ENCODE results near the gene NNT.
"Not testable (repeated sequence)": the region's sequence is repeated elsewhere in the genome, so short reads cannot be mapped to it uniquely, and the experiment has no call there.

The NNT gene

GRCh38 chr5:43663916-43664315, 60.9 kb downstream of the NNT start:
- no peak for DNase-seq (ENCODE audit: low read depth in 3 of 3, low spot score in 1 of 3)

- DNase-seq (ENCODE audit: low read depth in 3 of 3, low spot score in 1 of 3) = no peak
These were observed 61.6 kb downstream of the NNT start for GRCh38 chr5:43664501-43665040.

- DNase-seq (ENCODE audit: low read depth in 3 of 3, low spot score in 1 of 3) = not testable (repeated sequence)
These were observed 62.8 kb downstream of the NNT start for GRCh38 chr5:43665749-43666148.

- not testable (repeated sequence) for DNase-seq (ENCODE audit: low read depth in 3 of 3, low spot score in 1 of 3)
These were observed 63.7 kb downstream of the NNT start for GRCh38 chr5:43666728-43667127.

GRCh38 chr5:43667379-43667778, 64.4 kb downstream of the NNT start:
- DNase-seq (ENCODE audit: low read depth in 3 of 3, low spot score in 1 of 3) = not testable (repeated sequence)

GRCh38 chr5:43674536-43674935, 71.6 kb downstream of the NNT start:
- DNase-seq (ENCODE audit: low read depth in 3 of 3, low spot score in 1 of 3) = no peak

GRCh38 chr5:43675357-43675756, 72.4 kb downstream of the NNT start:
- DNase-seq (ENCODE audit: low read depth in 3 of 3, low spot score in 1 of 3) = no peak

GRCh38 chr5:43676083-43676840, 73.3 kb downstream of the NNT start:
- no peak for DNase-seq (ENCODE audit: low read depth in 3 of 3, low spot score in 1 of 3)

GRCh38 chr5:43677253-43677652, 74.3 kb downstream of the NNT start:
- no peak for DNase-seq (ENCODE audit: low read depth in 3 of 3, low spot score in 1 of 3)

GRCh38 chr5:43679214-43679613, 76.2 kb downstream of the NNT start:
- no peak for DNase-seq (ENCODE audit: low read depth in 3 of 3, low spot score in 1 of 3)

- no peak for DNase-seq (ENCODE audit: low read depth in 3 of 3, low spot score in 1 of 3)
These were observed 77.3 kb downstream of the NNT start for GRCh38 chr5:43680286-43680685.

- no peak for DNase-seq (ENCODE audit: low read depth in 3 of 3, low spot score in 1 of 3)
These were observed 81.0 kb downstream of the NNT start for GRCh38 chr5:43683884-43684471.

GRCh38 chr5:43685252-43685950, 82.4 kb downstream of the NNT start:
- no peak for DNase-seq (ENCODE audit: low read depth in 3 of 3, low spot score in 1 of 3)

- DNase-seq (ENCODE audit: low read depth in 3 of 3, low spot score in 1 of 3) = no peak
These were observed 84.3 kb downstream of the NNT start for GRCh38 chr5:43687275-43687674.

- no peak for DNase-seq (ENCODE audit: low read depth in 3 of 3, low spot score in 1 of 3)
These were observed 88.3 kb downstream of the NNT start for GRCh38 chr5:43691275-43691674.

GRCh38 chr5:43691893-43692292, 88.9 kb downstream of the NNT start:
- no peak for DNase-seq (ENCODE audit: low read depth in 3 of 3, low spot score in 1 of 3)

- no peak for DNase-seq (ENCODE audit: low read depth in 3 of 3, low spot score in 1 of 3)
These were observed 90.4 kb downstream of the NNT start for GRCh38 chr5:43693411-43693810.

GRCh38 chr5:43694027-43694426, 91.0 kb downstream of the NNT start:
- no peak for DNase-seq (ENCODE audit: low read depth in 3 of 3, low spot score in 1 of 3)

- DNase-seq (ENCODE audit: low read depth in 3 of 3, low spot score in 1 of 3) = not testable (repeated sequence)
These were observed 93.5 kb downstream of the NNT start for GRCh38 chr5:43696444-43696843.

GRCh38 chr5:43699910-43700309, 96.9 kb downstream of the NNT start:
- DNase-seq (ENCODE audit: low read depth in 3 of 3, low spot score in 1 of 3) = no peak

- DNase-seq (ENCODE audit: low read depth in 3 of 3, low spot score in 1 of 3) = no peak
These were observed 97.6 kb downstream of the NNT start for GRCh38 chr5:43700601-43701000.

GRCh38 chr5:43701227-43701626, 98.2 kb downstream of the NNT start:
- no peak for DNase-seq (ENCODE audit: low read depth in 3 of 3, low spot score in 1 of 3)

Measured in stimulated activated CD4-positive, alpha-beta T cell treated with anti-CD3 and anti-CD28 coated beads, TNF-alpha, amount 100 ng/mL, for 1 hour (primary cell).